GM19395 (cell line): Measurements from ENCODE around the gene VPS9D1.
A peak's percentile ranks its signal among the peaks of the same experiment; 100 is the strongest.
"Not testable (repeated sequence)": the region's sequence is repeated elsewhere in the genome, so short reads cannot be mapped to it uniquely, and the experiment has no call there.

Source experiments
- ATAC-seq: cut with Tn5 transposase; IDR thresholded peaks from one replicate; pipeline ENCODE4 v1.9.1; 2021; ENCODE audit warnings: mild to moderate bottlenecking, moderate library complexity; ENCODE audit not compliant: unreplicated experiment

Gene VPS9D1

GRCh38 chr16:89668790-89669158 lies 51.9 kb downstream of the VPS9D1 start:
- no peak for ATAC-seq

- no peak for ATAC-seq
These were observed 53.1 kb downstream of the VPS9D1 start for GRCh38 chr16:89667633-89668032.

DNA sequence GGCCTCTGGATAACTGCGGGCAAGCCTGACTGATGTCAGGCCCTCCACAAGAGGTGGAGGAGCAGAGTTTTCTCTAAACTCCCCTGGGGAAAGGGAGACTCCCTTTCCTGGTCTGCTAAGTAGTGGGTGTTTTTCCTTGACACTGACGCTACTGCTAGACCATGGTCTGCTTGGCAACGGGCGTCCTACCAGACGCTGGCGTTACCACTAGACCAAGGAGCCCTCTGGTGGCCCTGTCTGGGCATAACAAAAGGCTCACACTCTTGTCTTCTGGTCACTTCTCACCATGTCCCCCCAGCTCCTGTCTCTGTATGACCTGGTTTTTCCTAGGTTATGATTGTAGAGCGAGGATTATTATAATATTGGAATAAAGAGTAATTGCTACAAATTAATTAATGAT lies 53.7 kb downstream of the VPS9D1 start:
- ATAC-seq: not testable (repeated sequence)

DNA sequence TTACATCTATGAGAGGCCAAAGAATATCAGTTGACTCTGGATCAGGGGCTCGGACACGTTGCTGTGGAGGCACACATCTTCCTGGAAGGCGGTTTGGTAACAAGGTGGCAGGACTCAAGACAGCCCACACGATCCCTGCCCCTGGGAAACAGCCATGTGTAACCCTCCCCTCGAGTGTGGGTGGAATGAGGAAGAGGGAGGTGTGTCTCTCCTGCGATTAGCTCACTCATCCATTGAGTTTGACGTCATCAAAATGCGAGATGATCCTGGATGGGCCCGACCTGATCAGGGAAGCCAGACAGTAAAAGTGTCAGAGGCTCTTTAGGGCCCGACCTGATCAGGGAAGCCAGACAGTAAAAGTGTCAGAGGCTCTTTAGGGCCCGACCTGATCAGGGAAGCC lies 56.5 kb downstream of the VPS9D1 start:
- not testable (repeated sequence) for ATAC-seq

DNA sequence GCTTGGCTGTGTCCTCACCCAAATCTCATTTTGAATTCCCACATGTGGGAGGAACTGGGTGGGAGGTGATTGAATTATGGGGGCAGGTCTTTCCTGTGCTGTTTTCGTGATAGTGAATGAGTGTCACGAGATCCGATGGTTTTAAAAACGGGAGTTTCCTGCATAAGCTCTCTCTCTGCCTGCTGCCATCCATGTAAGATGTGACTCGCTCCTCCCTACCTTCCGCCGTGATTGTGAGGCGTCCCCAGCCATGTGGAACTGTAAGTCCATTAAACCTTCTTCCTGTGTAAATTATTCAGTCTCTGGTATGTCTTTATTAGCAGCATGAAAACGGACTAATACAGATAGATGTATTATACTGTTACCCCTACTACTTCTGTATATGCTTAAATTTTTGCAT lies 59.5 kb downstream of the VPS9D1 start:
- no peak for ATAC-seq

DNA sequence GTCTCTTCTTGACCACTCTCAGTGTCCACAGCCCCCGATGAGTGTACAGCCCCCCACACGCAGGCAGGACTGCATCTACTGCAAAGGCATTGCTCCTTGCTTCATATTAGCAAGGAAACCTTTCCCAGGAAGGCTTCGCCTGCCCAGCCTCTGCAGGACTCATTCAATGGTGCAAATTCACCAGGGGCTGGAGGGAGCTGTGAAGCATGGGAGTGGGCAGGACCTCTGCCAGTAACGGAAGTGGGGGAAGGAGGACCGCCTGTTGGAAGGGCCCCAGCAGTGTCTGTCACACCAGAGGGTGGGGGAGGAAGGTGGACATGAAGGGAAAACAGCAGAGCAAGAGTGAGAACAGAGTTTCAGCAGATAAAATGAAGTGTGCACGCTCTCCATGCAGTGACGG lies 60.6 kb downstream of the VPS9D1 start:
- ATAC-seq: no peak

- ATAC-seq: no peak
These were observed 62.3 kb downstream of the VPS9D1 start for GRCh38 chr16:89658221-89658879.

- peak; percentile 92 for ATAC-seq
These were observed 63.1 kb downstream of the VPS9D1 start, which contains the start of the genes CHMP1A and SPATA33 for GRCh38 chr16:89657442-89658220. Gene CHMP1A (minus strand): TSS chr16:89657708. CDS start chr16:89657588, 120 bp downstream. Gene SPATA33 (plus strand): TSS chr16:89657836. CDS start chr16:89657912, 76 bp downstream.
